Measurements from ENCODE around the gene KRIT1. TPM values are rescaled to one million over a fixed set of nuclear protein-coding genes. Genes with fewer than 3 reads are reported as not detected.
"Not testable (repeated sequence)": the region's sequence is repeated elsewhere in the genome, so short reads cannot be mapped to it uniquely, and the experiment has no call there.

KRIT1 gene
- polyA plus RNA-seq, 6 donors from 2014 or later = 14.5 to 23.8 (median 19.6) TPM

- Mint-ChIP-seq H3K27me3 (no peaks in the 10 kb centered on the region), H3K27ac (no peak overlapping the region), H3K9me3 (peaks cover 0 to 2% (median 0%) of the 10 kb centered on the region in 7 donors), H3K4me3 (no peak overlapping the region), H3K36me3 (peaks cover 3 to 7% of the 10 kb centered on the region in 2 donors), H3K4me1 (no peaks in the 10 kb centered on the region)
- ATAC-seq (ENCODE audit: low read depth in 2 of 2) = no peak
- no peak for DNase-seq
These were observed 20.9 kb upstream of the KRIT1 start for GRCh38 chr7:92266415-92267241.

- ATAC-seq (ENCODE audit: low read depth in 2 of 2) (no peak), DNase-seq (no peak)
- Mint-ChIP-seq H3K4me3 (peak overlapping the region in 1 of 8 donors; percentile 29), H3K27me3 (no peaks in the 10 kb centered on the region), H3K9me3 (peaks cover 0 to 2% (median 0%) of the 10 kb centered on the region in 7 donors), H3K36me3 (peaks cover 6 to 7% of the 10 kb centered on the region in 2 donors), H3K27ac (peak overlapping the region in 1 of 6 donors; percentile 1), H3K4me1 (peaks cover 8 to 15% (median 10%) of the 10 kb centered on the region in 3 donors)
These were observed 14.6 kb upstream of the KRIT1 start for GRCh38 chr7:92260248-92260781.

GRCh38 chr7:92259610-92260247 is 14.0 kb upstream of the KRIT1 start:
- peak overlapping the region in 1 of 8 donors; percentile 29 for H3K4me3 Mint-ChIP-seq
- DNase-seq (no peak), ATAC-seq (ENCODE audit: low read depth in 2 of 2) (peak in 1 of 2 donors; percentile 27)
- peaks cover 0 to 5% (median 2%) of the 10 kb centered on the region in 7 donors for H3K9me3 Mint-ChIP-seq
- H3K27ac Mint-ChIP-seq = peak overlapping the region in 3 of 6 donors; percentile 1 to 64 (median 17)
- no peaks in the 10 kb centered on the region for H3K27me3 Mint-ChIP-seq
- H3K4me1 Mint-ChIP-seq = peaks cover 12 to 15% (median 15%) of the 10 kb centered on the region in 3 donors
- H3K36me3 Mint-ChIP-seq = peaks cover 12 to 13% of the 10 kb centered on the region in 2 donors

- Mint-ChIP-seq H3K27me3 (no peaks in the 10 kb centered on the region), H3K9me3 (peaks cover 0 to 5% (median 2%) of the 10 kb centered on the region in 7 donors), H3K4me3 (no peak overlapping the region), H3K27ac (no peak overlapping the region), H3K36me3 (peaks cover 13% of the 10 kb centered on the region in 2 donors), H3K4me1 (peaks cover 12 to 16% (median 15%) of the 10 kb centered on the region in 3 donors)
- ATAC-seq (ENCODE audit: low read depth in 2 of 2) (no peak), DNase-seq (no peak)
These were observed 13.3 kb upstream of the KRIT1 start for GRCh38 chr7:92259062-92259461.

DNA sequence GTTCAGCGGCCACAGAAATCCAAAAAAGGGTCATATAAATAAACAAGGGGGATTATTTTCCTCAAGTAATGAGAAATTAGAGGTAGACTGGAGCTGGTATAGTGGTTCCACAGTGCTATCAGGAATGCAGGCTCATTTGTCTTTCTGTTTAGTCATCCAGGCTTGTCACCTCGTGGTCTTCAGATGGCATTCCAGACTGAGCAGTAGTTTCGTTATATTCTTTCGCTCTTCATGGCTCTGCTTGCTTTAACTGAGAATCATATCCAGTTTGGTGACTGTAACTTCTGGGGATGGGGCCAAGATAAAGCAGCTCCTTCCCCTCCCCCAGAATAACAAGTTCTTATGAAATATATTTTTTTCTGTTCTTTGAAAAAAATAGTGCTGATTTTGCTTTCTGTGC is 9.6 kb upstream of the KRIT1 start:
- H3K4me1 Mint-ChIP-seq = peaks cover 18 to 22% (median 20%) of the 10 kb centered on the region in 3 donors
- peaks cover 0 to 4% (median 0%) of the 10 kb centered on the region in 7 donors for H3K9me3 Mint-ChIP-seq
- peaks cover 8 to 11% of the 10 kb centered on the region in 2 donors for H3K36me3 Mint-ChIP-seq
- DNase-seq (no peak), ATAC-seq (ENCODE audit: low read depth in 2 of 2) (no peak)
- no peaks in the 10 kb centered on the region for H3K27me3 Mint-ChIP-seq
- H3K27ac Mint-ChIP-seq = no peak overlapping the region
- H3K4me3 Mint-ChIP-seq = no peak overlapping the region

DNA sequence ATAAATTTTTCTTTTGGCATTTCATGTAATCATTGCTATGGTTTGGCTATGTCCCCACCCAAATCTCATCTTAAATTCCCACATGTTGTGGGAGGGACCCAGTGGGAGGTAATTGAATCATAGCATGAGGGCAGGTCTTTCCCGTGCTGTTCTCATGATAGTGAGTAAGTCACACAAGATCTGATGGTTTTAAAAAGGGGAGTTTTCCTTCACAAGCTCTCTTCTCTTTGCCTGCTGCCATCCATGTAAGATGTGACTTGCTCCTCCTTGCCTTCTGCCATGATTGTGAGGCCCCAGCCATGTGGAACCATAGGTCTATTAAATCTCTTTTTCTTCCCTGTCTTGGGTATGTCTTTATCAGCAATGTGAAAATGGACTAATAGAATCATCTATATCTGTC is 9.1 kb upstream of the KRIT1 start:
- ATAC-seq (ENCODE audit: low read depth in 2 of 2); H3K4me3 Mint-ChIP-seq; H3K9me3 Mint-ChIP-seq; DNase-seq; H3K27me3 Mint-ChIP-seq; H3K27ac Mint-ChIP-seq: not testable (repeated sequence)
- Mint-ChIP-seq H3K36me3 (peaks cover 8 to 11% of the 10 kb centered on the region in 2 donors), H3K4me1 (peaks cover 13 to 17% (median 17%) of the 10 kb centered on the region in 3 donors)

GRCh38 chr7:92253251-92253650 is 7.5 kb upstream of the KRIT1 start:
- peaks cover 12 to 14% (median 12%) of the 10 kb centered on the region in 3 donors for H3K4me1 Mint-ChIP-seq
- no peak overlapping the region for H3K27ac Mint-ChIP-seq
- peaks cover 0 to 4% (median 0%) of the 10 kb centered on the region in 7 donors for H3K9me3 Mint-ChIP-seq
- no peaks in the 10 kb centered on the region for H3K27me3 Mint-ChIP-seq
- ATAC-seq (ENCODE audit: low read depth in 2 of 2) = no peak
- peaks cover 8 to 11% of the 10 kb centered on the region in 2 donors for H3K36me3 Mint-ChIP-seq
- no peak for DNase-seq
- H3K4me3 Mint-ChIP-seq = no peak overlapping the region

GRCh38 chr7:92251181-92251580 is 5.5 kb upstream of the KRIT1 start:
- H3K36me3 Mint-ChIP-seq = peaks cover 8 to 11% of the 10 kb centered on the region in 2 donors
- DNase-seq (no peak), ATAC-seq (ENCODE audit: low read depth in 2 of 2) (no peak)
- H3K4me3 Mint-ChIP-seq = peak overlapping the region in 1 of 8 donors; percentile 68
- H3K27me3 Mint-ChIP-seq = no peaks in the 10 kb centered on the region
- H3K27ac Mint-ChIP-seq = peak overlapping the region in 3 of 6 donors; percentile 1 to 63 (median 39)
- peaks cover 27 to 29% (median 28%) of the 10 kb centered on the region in 3 donors for H3K4me1 Mint-ChIP-seq
- peaks cover 0 to 4% (median 0%) of the 10 kb centered on the region in 7 donors for H3K9me3 Mint-ChIP-seq

- no peak for ATAC-seq (ENCODE audit: low read depth in 2 of 2)
- Mint-ChIP-seq H3K36me3 (peaks cover 8 to 11% of the 10 kb centered on the region in 2 donors), H3K4me3 (peak overlapping the region in 1 of 8 donors; percentile 68), H3K4me1 (peaks cover 29 to 33% (median 31%) of the 10 kb centered on the region in 3 donors), H3K9me3 (peaks cover 0 to 4% (median 0%) of the 10 kb centered on the region in 7 donors), H3K27me3 (no peaks in the 10 kb centered on the region), H3K27ac (no peak overlapping the region)
- no peak for DNase-seq
These were observed 4.9 kb upstream of the KRIT1 start for GRCh38 chr7:92250603-92251002.

DNA sequence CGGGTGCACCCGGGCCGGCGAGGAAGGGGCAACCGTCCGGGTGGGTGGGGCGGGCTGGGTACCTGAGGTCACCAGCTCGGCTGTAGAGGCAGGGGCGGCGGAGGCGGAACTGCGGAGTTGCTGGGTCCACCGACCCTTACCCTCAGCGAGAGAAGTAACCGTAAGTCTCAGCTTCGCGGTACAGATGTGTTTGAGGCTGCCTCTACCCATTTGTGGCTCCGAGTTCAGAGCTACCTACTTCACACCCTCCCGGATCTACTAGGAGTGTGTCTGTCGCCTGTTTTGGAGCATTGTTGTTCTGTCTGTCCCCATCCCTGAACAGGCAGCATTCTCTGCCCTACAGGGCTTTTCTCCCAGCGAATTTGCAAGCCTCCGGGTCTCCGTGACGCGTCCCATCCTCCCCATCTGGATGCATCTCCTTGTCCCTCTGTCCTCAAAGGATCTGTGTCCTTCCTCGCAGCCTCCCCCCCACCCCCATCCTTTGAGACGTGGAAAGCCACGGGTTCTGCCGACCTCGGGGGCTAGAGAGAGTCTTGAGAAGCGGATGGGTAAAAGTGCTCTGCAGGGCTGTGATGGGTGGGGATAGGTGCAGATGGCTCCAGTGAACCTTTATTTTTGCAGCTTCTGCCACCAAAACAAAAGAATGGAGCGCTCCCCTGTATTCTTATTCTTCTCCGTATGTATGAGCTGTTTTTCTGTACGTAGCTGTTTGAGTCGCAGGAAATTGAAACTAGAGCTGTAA is 817 bp upstream of the KRIT1 start:
- peak overlapping the region; percentile 64 to 99 (median 91) for H3K27ac Mint-ChIP-seq
- H3K4me1 Mint-ChIP-seq = peaks cover 38 to 48% (median 41%) of the 10 kb centered on the region in 3 donors
- ATAC-seq (ENCODE audit: low read depth in 2 of 2) = peak; percentile 25 to 29

GRCh38 chr7:92244808-92245486 is 767 bp downstream of the KRIT1 start:
- peaks cover 35 to 48% (median 37%) of the 10 kb centered on the region in 3 donors for H3K4me1 Mint-ChIP-seq
- ATAC-seq (ENCODE audit: low read depth in 2 of 2) = peak; percentile 7 to 14
- peaks cover 0 to 4% of the 10 kb centered on the region in 2 donors for H3K36me3 Mint-ChIP-seq

More for the DNA sequence above, 817 bp upstream of the KRIT1 start:
- Mint-ChIP-seq H3K4me3 (peak overlapping the region; percentile 90 to 96 (median 94)), H3K9me3 (no peaks in the 10 kb centered on the region), H3K27me3 (no peaks in the 10 kb centered on the region), H3K36me3 (no peaks in the 10 kb centered on the region)
- no peak for DNase-seq

DNA sequence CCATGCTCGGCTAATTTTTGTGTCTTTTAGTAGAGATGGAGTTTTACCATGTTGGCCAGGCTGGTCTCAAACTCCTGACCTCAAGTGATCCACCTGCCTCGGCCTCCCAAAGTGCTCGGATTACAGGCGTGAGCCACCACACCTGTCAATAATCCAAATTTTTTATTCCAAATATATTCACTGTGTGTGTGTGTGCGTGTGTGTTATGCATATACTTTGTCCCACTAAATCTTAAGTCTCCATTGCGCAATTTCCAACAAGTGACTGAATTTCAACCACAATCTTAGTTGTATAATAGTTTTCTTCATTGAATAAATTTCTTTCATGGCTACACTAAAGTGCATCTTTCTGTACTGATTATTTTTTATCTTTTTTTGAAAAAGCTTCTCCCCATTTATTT is 2.7 kb downstream of the KRIT1 start:
- H3K36me3 Mint-ChIP-seq = peaks cover 0 to 9% of the 10 kb centered on the region in 2 donors
- peaks cover 31 to 41% (median 32%) of the 10 kb centered on the region in 3 donors for H3K4me1 Mint-ChIP-seq

More at GRCh38 chr7:92244808-92245486, 767 bp downstream of the KRIT1 start:
- no peaks in the 10 kb centered on the region for H3K27me3 Mint-ChIP-seq
- H3K27ac Mint-ChIP-seq = peak overlapping the region; percentile 99 to 100 (median 99)
- peak overlapping the region; percentile 94 to 99 (median 96) for H3K4me3 Mint-ChIP-seq
- no peak for DNase-seq
- H3K9me3 Mint-ChIP-seq = no peaks in the 10 kb centered on the region

More for the DNA sequence above, 2.7 kb downstream of the KRIT1 start:
- no peak for ATAC-seq (ENCODE audit: low read depth in 2 of 2)
- Mint-ChIP-seq H3K4me3 (peak overlapping the region in 1 of 8 donors; percentile 56), H3K9me3 (no peaks in the 10 kb centered on the region), H3K27me3 (no peaks in the 10 kb centered on the region), H3K27ac (no peak overlapping the region)
- no peak for DNase-seq
